WTC11 (cell line): ENCODE data around the gene SNX21. TPM values are rescaled to one million over a fixed set of nuclear protein-coding genes. Genes with fewer than 3 reads are reported as not detected.

ENCODE experiments used
- ATAC-seq: fragments of 200-7000 bp; cut with Tn5 transposase; 2 replicates; pipeline ENCODE4 v1.10.0; 2021; ENCODE audit warnings: mild to moderate bottlenecking, moderate library complexity
- CTCF ChIA-PET: fragments of 300-600 bp; sonication (Branson Sonifier 250); formaldehyde crosslinking; loops from one replicate; lab custom pipeline; 2021; ENCODE audit warnings: antibody characterized with exemption; lab: Charles Lee
- POLR2A ChIA-PET: fragments of 350-600 bp; sonication (Branson Sonifier 250); formaldehyde crosslinking; loops from one replicate; lab custom pipeline; 2021; ENCODE audit warnings: antibody characterized with exemption; lab: Charles Lee
- DNase-seq: peaks from one replicate; pipeline ENCODE4 v3.0.0; 2021; ENCODE audit warnings: low spot score
- H3K27ac Mint-ChIP-seq: 2 replicates; pipeline ENCODE4 v1.8.0; 2021; ENCODE audit warnings: mixed read lengths
- H3K27me3 Mint-ChIP-seq: 2 replicates; pipeline ENCODE4 v1.8.0; 2021; ENCODE audit warnings: low read depth, mild to moderate bottlenecking, moderate library complexity, mixed read lengths
- H3K36me3 Mint-ChIP-seq: 2 replicates; pipeline ENCODE4 v1.8.0; 2021; ENCODE audit warnings: mixed read lengths
- H3K4me1 Mint-ChIP-seq: 2 replicates; pipeline ENCODE4 v1.8.0; 2022; ENCODE audit warnings: mixed read lengths
- H3K4me3 Mint-ChIP-seq: 2 replicates; pipeline ENCODE4 v1.8.0; 2021; ENCODE audit warnings: mild to moderate bottlenecking, moderate library complexity, mixed read lengths
- H3K9me3 Mint-ChIP-seq: 2 replicates; pipeline ENCODE4 v1.8.0; 2021; ENCODE audit warnings: mixed read lengths
- AFF4 ChIP-seq: sonication (generic); formaldehyde crosslinking; IDR thresholded peaks from 2 replicates; pipeline ENCODE4 v1.8.1; 2023; ENCODE audit warnings: mild to moderate bottlenecking, missing genetic modification reagents, borderline replicate concordance
- AR ChIP-seq: fragments of 250-450 bp; sonication (Bioruptor Pico); IDR thresholded peaks from 2 replicates; pipeline ENCODE4 v1.9.0; 2021; ENCODE audit warnings: mild to moderate bottlenecking
- ARID4B ChIP-seq: sonication (generic); formaldehyde crosslinking; IDR thresholded peaks from 2 replicates; pipeline ENCODE4 v1.8.0; 2023; ENCODE audit warnings: missing genetic modification reagents, mild to moderate bottlenecking, borderline replicate concordance
- CBFB ChIP-seq: sonication (generic); formaldehyde crosslinking; IDR thresholded peaks from 2 replicates; pipeline ENCODE4 v1.8.1; 2022; ENCODE audit warnings: mild to moderate bottlenecking, low read depth, missing genetic modification reagents
- CDX4 ChIP-seq: fragments of 250-450 bp; sonication (Bioruptor Pico); IDR thresholded peaks from 2 replicates; pipeline ENCODE4 v1.9.0; 2021; ENCODE audit warnings: moderate library complexity, mild to moderate bottlenecking, inconsistent platforms, borderline replicate concordance
- FOXJ3 ChIP-seq: sonication (generic); formaldehyde crosslinking; IDR thresholded peaks from 2 replicates; pipeline ENCODE4 v1.9.0; 2021; ENCODE audit warnings: missing genetic modification reagents, mild to moderate bottlenecking, borderline replicate concordance
- GRHL2 ChIP-seq: fragments of 250-450 bp; sonication (Bioruptor Pico); IDR thresholded peaks from 2 replicates; pipeline ENCODE4 v1.8.0; 2022; ENCODE audit warnings: mild to moderate bottlenecking, moderate library complexity; ENCODE audit not compliant: insufficient replicate concordance, severe bottlenecking
- MYBL2 ChIP-seq: sonication (generic); formaldehyde crosslinking; IDR thresholded peaks from 2 replicates; pipeline ENCODE4 v1.8.1; 2023; ENCODE audit warnings: mild to moderate bottlenecking, moderate library complexity, missing genetic modification reagents
- NR2C2 ChIP-seq: sonication (generic); formaldehyde crosslinking; IDR thresholded peaks from 2 replicates; pipeline ENCODE4 v1.8.0; 2022; ENCODE audit warnings: mild to moderate bottlenecking, missing genetic modification reagents
- ZBTB43 ChIP-seq: sonication (generic); formaldehyde crosslinking; IDR thresholded peaks from 2 replicates; pipeline ENCODE4 v1.8.1; 2023; ENCODE audit warnings: mild to moderate bottlenecking, missing genetic modification reagents
- ZNF281 ChIP-seq: sonication (generic); formaldehyde crosslinking; IDR thresholded peaks from 2 replicates; pipeline ENCODE4 v1.8.0; 2023; ENCODE audit warnings: mild to moderate bottlenecking, missing genetic modification reagents
- ZSCAN18 ChIP-seq: fragments of 250-450 bp; sonication (Bioruptor Pico); IDR thresholded peaks from 2 replicates; pipeline ENCODE4 v2.1.2; 2022; ENCODE audit warnings: mild to moderate bottlenecking, moderate library complexity
- total RNA-seq: library from RNA; stranded (reverse); gene quantifications from 3 replicates; pipeline ENCODE4 v1.2.3, GENCODE V29; 2021

Gene SNX21
- total RNA-seq, 1 experiment from 2014 or later = 17.9 TPM

GRCh38 chr20:45842169-45842812 is 8.7 kb downstream of the SNX21 start (continued):
- no peak for TF ChIP-seq GRHL2
- no peak for TF ChIP-seq AFF4 (CRISPR knock-in tag)
- no peak for TF ChIP-seq ZBTB43 (CRISPR knock-in tag)
- no peak for TF ChIP-seq CBFB
- no peak for TF ChIP-seq MYBL2
- no peak for TF ChIP-seq ZSCAN18 (CRISPR knock-in tag)
- TF ChIP-seq ZNF281 (CRISPR knock-in tag) = no peak

- ChIA-PET POLR2A (no interaction called here), CTCF (no interaction called here)
- Mint-ChIP-seq H3K27ac (no peak overlapping the region), H3K4me3 (no peak overlapping the region), H3K36me3 (peaks cover 31% of the 10 kb centered on the region), H3K9me3 (no peaks in the 10 kb centered on the region), H3K4me1 (no peaks in the 10 kb centered on the region), H3K27me3 (no peaks in the 10 kb centered on the region)
- no peak for ATAC-seq
- no peak for DNase-seq
- no peak for TF ChIP-seq AR (CRISPR knock-in tag)
- TF ChIP-seq CDX4 = no peak
- no peak for TF ChIP-seq FOXJ3
- no peak for TF ChIP-seq NR2C2
- TF ChIP-seq ZSCAN18 (CRISPR knock-in tag) = no peak
- TF ChIP-seq ARID4B (CRISPR knock-in tag) = no peak
Measured at GRCh38 chr20:45843506-45843905, 9.9 kb downstream of the SNX21 start.
